ENCODE measurements around the gene TMC2.
"Not testable (repeated sequence)": the region's sequence is repeated elsewhere in the genome, so short reads cannot be mapped to it uniquely, and the experiment has no call there.

Gene TMC2

GRCh38 chr20:2526218-2526583 is 10.2 kb upstream of the TMC2 start:
- DNase-seq (ENCODE audit: low read depth in 2 of 2), result not testable (repeated sequence)

DNA sequence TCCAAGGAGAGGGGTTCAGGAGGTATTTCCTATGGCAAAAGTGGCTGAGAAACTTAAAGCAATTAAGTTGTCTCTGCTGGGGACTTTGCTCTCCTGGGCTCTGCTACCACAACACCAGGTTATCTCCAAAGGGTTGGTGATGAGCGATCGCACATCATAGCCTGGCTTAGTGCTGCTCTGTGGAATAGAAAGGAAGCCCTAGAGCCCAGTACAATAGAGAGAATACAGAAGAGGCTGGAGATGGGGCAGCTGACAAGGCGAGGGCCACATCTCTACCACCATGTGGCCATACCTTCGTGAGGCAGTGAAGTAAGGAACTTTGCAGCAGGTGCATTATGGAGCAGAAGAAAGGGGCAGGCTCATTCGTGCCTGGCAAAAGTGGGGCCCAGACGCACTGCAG is 8.6 kb upstream of the TMC2 start:
- no peak for DNase-seq (ENCODE audit: low read depth in 2 of 2)

DNA sequence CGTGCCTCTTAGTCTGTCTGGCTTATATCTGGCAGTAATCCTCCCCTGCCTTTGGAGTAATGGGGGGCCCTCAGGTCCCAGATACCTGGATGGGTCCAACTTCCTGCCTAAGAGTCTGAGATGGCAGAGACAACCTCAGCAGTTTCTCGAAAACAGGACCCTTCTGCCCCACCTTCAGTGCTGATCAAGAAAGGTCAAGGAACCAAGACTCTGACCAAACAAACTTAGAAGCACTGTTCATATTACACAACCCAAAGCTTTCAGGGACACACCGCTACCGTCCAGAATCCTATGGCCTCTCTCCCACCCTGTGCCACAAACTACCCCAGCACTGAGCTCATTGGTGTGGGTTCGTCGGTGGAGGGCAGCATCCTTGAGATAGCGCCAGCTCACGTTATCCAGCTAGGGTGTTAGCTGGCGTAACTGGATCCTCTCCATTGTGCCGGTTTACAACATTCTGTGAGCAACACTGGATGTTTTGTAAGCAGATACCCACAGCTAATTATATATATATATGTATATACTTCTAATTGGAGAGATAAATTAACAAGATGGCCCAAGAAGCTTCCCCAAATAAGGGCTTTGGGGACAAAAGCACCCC is 7.6 kb upstream of the TMC2 start:
- no peak for DNase-seq (ENCODE audit: low read depth in 2 of 2)

DNA sequence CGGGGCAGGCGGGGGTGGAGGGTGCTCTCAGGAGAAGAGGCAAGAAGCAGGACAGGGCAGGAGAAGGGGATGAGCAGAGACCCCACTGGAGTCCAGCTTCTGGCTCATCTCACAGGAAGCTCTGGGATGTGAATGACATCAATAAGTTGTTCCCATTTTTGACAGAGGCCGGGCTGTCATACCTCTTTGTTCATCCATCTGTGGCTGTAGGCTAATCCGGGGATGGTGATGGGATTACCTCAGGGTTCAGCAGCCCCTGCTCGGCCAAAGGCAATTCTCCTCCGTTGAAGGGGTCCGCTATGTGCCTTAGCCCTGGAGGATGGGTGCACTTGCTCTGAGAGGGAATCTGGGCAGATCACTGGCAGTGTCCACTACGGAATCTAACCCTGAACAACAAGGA is 3.3 kb upstream of the TMC2 start:
- no peak for DNase-seq (ENCODE audit: low read depth in 2 of 2)

DNA sequence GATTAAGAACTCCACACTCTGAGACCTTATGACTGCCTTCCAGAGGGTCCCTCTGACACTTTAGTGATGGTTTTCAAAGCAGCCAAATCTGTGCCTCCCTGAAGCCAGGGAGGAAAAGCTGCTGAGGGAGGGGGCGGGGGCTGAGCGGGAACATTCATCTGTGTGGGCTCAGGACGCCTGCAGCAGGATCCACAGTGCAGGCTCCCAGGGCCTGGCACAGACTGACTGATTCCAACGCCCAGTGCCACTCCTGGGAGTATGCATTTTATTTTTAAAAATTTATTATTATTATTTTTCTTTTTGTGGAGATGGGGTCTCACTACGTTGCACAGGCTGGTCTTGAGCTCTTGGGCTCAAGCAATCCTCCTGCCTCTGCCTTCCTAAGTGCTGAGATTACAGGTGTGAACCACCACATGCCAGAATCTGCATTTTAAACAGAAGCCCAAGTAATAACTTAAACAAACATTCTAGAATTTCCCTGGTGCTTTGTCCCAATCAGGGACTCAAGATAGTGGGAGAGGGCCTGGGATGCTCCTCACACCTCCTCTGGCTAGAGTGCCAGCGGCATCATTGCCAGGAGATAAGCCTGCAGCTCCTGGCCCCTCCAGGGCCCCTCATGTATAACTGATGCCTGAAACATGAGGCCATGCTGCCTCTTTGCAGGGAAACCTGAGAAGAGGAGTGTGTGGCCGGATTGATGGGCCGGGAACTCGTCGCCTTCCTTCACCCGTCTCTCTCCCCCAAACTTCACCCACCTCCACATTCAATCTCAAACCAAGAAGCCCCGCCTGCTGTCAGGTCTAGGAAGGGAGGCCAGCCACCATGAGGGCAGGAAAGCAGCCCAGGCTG is 438 bp upstream of the TMC2 start:
- DNase-seq (ENCODE audit: low read depth in 2 of 2), result no peak

GRCh38 chr20:2537101-2537500 is 728 bp downstream of the TMC2 start:
- DNase-seq (ENCODE audit: low read depth in 2 of 2), result no peak

DNA sequence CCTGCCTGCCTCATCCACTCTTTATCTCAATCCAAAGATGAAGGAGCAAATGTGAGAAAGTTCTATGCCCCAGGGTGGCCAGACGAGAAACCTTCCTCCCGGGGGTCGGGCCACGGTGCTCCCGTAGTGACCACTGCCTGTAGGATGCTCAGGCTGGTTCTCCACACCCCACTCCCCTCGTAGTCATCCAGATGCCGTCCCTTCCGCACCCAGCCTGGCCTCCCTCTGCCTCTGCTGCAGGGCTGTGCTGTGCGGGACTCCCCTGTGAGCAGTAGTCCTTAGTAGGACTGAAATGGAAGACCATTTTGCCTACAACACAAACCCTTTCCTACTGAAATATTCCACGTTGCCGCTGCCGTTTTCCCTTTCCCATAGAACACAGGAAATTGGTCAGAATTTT is 2.0 kb downstream of the TMC2 start:
- no peak for DNase-seq (ENCODE audit: low read depth in 2 of 2)

DNA sequence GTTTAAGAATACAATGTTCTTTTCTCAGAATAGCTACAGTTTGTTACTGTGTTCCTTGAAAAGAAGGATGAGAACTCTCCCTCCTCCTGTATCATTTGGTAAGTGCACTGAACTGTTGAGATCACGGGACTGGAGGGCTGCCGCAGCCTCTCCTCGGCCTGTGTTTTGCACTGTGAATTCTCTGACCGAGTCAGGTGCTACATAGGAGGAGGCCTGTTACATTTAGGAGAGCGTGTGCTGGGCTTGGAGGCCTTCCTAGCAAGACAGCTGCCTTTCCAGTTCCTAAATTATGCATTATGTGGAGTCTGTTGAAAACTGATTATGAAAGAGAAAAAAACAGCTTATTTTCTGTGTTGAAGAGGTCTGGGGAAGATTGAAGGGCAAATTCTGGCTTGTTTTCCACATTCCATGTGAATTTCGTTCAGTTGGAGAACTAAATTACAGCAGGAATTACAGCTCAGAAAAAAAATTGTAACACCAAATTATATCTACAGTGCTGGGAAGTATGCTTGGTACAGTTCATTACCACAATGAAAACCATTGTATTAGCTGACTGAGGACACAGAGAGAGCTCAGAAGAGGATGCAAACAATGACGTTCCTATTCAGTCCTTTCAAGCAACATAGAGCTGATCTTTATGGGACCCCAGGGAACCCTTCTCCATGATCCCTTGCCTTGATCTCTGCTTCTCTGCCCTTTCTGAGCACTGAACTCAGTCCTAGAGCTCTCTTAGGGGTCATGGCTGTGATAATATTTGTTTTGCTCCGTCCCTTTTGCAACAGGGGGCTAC is 2.8 kb downstream of the TMC2 start:
- DNase-seq (ENCODE audit: low read depth in 2 of 2), result no peak

- DNase-seq (ENCODE audit: low read depth in 2 of 2), result no peak
Observed at GRCh38 chr20:2541940-2542339, 5.6 kb downstream of the TMC2 start.

GRCh38 chr20:2542361-2542760 is 6.0 kb downstream of the TMC2 start:
- DNase-seq (ENCODE audit: low read depth in 2 of 2), result no peak

DNA sequence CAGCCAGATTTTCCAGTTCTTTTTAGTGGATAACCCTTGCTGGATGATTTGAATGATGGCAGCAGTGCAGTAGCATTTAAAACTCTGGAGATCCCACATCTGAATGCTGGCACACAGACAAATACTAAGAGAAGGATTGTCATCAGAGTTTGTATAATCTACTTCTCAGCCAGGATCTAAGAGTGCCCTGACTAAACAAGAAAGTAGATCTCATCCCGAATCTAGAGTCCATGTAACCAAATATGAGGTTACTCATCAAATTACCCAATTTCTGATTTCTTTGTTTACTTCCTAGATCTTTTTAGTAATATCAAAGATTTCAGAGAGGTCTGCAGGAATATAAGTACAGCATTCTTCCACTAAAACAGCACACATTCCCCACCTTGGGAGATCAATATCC is 7.8 kb downstream of the TMC2 start:
- no peak for DNase-seq (ENCODE audit: low read depth in 2 of 2)

DNA sequence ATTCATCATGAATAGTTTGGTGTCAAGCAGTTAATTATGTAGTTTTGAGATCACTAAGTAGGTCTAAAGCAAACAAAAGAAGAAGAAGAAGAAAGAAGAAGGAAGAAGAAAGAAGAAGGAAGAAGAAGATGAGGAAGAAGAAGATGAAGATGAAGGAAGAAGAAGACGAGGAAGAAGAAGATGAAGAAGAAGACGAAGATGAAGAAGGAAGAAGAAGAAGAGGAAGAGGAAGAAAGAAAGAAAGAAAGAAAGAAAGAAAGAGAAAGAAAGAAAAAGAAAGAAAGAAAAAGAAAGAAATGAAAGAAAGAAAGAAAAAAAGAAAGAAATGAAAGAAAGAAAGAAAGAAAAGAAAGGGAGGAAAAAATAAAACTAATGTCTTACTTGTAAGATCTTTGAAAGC is 9.2 kb downstream of the TMC2 start:
- DNase-seq (ENCODE audit: low read depth in 2 of 2), result no peak

DNA sequence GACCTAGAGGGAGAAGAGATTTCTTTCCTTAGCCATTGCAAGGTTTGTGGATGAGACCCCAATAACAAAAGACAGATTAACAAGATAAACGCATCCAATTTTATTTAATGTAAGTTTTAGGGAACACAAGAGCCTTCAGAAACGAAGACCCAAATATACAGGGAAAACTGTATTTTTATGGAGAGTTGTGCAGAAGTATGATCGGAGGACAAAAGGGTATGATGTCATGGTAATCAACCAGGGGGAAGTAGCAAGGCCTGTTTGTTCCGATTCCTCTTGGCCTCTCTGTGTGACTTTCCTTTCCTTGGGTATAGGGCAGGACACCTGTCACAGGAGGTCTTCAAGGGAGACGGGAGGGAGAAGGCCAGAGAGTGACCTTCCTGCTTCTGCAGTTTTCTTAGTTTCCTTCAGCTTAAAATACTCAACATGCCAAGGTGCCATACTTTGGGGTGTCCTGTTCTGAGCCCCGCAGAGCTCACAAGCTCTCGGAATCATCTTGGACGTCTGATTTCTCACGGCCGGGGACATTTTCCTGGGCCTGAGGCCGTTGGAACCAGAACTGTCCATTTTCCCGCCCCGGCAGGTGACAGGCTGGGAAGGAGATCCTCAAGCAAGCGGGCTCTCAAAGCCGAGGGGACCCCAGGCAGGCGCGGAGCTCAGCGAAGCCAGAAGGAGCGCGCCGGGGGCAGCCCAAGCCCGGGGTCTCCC is 21.7 kb downstream of the TMC2 start:
- DNase-seq (ENCODE audit: low read depth in 2 of 2), result no peak

DNA sequence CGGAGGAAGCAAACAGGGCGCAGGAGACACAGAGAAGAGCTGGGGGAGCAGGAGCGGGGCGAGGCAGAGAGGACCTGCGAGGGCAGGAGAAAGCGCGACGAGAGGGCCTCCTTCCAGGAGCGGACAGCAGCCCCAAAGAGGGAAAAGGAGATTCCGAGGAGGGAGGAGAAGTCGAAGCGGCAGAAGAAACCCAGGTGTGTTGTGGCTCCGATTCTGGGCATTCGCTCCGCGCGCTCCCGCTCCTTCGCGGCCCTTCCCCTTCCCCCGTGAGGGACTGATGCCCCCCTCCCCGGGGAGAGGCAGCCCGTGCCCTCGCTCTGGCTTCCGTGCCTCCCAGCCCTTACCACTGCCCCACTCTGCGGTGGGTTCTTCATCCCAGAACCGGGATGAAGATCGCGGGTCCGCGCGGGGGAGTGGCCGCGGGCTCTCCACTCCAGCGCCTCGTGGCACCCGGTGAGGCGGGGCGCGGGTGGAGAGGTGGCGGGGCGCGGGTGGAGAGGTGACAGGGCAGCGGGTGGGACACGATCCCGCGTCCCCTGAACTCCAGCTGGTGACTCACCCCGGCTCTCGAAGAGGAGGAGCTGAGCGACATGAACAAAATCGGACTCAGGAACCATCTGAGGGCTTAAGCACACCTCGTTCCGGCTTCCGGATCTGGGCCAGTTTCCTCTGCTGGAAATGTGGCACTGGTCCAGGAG is 22.4 kb downstream of the TMC2 start:
- DNase-seq (ENCODE audit: low read depth in 2 of 2), result no peak

DNA sequence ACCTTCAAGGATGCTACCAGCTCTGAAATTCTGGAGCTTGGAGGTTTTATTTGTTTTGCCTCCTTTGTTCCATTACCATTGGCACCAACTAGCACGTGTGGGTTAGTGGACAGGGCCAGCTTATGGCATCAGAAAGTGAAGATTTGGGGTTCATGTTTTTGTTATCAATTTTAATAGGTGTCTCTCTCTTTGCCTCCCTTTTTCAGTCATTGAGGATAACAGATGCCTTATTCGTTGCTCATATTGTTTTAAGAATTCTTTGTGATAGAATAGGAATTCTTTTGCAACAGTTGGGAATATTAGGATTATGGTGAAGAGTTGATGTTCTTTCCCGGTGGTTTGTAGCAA is 22.9 kb downstream of the TMC2 start:
- DNase-seq (ENCODE audit: low read depth in 2 of 2), result no peak

DNA sequence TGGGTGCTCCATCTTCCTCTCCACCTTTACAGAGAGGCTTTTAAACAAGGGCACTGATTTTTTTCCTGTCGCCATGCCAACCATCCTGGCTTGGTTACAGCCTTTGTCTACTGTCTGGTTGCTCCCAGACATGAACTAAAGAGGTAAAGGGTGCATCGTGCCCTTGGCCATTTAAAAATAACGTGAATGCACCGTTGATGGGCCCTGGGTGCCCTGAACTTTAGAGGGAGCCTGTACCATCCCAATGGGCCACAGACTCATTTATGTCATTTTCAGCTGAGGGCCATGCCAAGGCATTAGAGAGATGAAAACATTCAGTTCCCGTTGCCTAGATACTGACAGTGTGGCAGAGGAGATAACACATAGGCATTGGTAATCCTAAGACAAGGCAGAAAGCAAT is 23.3 kb downstream of the TMC2 start:
- DNase-seq (ENCODE audit: low read depth in 2 of 2), result no peak

DNA sequence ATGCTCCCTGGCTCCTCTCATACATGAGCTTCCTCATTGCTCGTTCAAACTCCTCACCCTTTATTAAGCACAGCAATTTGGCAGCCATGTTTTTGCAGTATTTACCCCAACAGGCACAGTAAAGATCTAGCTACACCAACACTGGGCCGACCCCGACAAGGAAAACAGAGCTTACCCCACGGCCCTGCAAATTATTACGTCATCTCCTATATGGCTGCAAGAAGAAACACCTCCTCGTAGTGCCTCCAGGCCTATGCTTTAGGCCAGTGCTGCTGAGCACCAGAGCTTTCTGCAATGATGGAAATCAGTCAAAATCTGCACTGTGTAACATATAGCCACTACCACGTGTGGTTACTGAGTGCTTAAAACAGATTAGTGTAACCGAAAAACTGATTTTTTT is 26.7 kb downstream of the TMC2 start:
- DNase-seq (ENCODE audit: low read depth in 2 of 2), result no peak

- DNase-seq (ENCODE audit: low read depth in 2 of 2), result no peak
Observed at GRCh38 chr20:2564406-2564805, 28.0 kb downstream of the TMC2 start.

GRCh38 chr20:2575682-2576081 is 39.3 kb downstream of the TMC2 start:
- DNase-seq (ENCODE audit: low read depth in 2 of 2), result no peak

GRCh38 chr20:2576317-2576727 is 39.9 kb downstream of the TMC2 start:
- no peak for DNase-seq (ENCODE audit: low read depth in 2 of 2)

DNA sequence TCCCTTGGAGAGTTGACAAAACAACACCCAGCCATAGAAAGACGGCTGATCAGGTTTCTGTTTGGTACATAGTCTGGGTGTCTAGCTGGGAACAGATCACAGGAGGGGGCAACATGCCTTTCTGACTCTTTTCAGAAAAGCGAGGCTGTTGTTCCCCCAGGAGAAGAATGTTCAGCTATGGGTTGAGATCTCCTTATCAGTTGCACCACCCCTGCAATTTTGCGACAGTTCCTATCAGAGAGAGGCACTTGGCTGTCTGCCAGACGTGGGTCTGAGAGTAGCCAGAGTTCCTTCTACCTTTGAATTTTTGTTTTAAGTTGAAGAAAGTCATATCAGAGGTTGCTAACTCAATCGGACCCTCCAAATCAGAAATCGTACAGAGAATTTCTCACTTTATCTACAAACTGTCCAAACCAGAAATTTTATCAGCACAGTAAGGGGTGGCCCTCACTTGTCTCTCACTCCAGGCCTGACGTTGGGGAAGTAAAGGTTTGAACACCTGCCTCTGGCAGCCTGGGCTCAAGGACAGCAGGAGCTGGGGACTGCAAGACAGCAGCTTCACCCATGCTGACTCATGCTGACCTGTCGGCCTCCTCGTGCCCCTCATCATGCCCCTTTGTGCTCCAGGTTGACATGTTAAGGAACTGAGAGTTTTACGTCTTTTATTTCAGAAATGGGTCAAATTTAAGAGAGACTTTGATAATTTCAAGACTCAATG is 42.3 kb downstream of the TMC2 start:
- DNase-seq (ENCODE audit: low read depth in 2 of 2), result no peak
